COLO668 (cell line): Measurements from ENCODE around the gene GABRP.

Experiments used
- DNase-seq: peaks from one replicate; lab custom pipeline; 2025; ENCODE audit not compliant: unreplicated experiment; lab: John Stamatoyannopoulos, UW

Gene GABRP, protein sequence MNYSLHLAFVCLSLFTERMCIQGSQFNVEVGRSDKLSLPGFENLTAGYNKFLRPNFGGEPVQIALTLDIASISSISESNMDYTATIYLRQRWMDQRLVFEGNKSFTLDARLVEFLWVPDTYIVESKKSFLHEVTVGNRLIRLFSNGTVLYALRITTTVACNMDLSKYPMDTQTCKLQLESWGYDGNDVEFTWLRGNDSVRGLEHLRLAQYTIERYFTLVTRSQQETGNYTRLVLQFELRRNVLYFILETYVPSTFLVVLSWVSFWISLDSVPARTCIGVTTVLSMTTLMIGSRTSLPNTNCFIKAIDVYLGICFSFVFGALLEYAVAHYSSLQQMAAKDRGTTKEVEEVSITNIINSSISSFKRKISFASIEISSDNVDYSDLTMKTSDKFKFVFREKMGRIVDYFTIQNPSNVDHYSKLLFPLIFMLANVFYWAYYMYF

GRCh38 chr5:170783498-170784247 lies at the start of gene GABRP:
GABRP (plus strand) TSS chr5:170783725; CDS start chr5:170788616, 4,891 bp downstream.
- DNase-seq: no peak

DNA sequence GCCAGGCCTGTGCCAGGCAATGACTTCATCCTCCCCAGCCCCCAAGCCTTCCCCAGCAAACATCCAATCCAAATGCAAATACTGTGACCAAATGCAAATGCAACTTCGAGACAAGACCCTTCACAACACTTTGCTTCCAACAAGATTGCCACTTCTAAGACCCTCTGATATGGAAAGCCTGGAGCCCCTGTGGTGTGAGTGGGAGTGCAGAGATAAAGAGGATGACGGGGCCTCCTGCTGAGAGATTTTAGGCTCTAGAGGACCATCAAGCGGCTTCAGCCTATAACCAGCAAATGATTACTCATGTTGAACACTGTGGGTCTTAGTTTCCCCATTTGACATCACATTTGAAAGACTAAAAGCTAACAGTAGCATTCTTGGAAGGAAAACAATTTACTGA lies 46.6 kb upstream of the GABRP start:
- DNase-seq: no peak

DNA sequence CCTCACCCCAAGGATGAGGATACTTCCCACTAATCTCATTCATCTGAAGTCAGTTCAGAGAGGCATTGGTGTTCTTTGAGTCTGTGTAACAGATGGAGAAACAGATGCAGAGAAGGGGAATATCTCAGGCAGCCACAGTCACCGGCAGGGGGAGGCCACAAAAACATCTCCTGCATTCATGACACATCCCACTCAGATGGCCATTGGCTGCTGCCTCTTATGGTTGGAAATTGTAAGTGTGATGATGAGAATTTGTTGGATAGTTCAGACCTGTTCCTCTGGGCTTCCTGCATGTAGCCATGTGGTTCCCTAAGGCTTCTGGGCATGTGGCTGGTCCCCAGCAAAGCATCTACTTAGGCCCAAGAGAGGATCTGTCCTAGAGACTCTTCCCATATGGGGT lies 45.9 kb upstream of the GABRP start:
- DNase-seq: no peak

- DNase-seq: no peak
Measured at GRCh38 chr5:170738840-170739239, 44.7 kb upstream of the GABRP start.

DNA sequence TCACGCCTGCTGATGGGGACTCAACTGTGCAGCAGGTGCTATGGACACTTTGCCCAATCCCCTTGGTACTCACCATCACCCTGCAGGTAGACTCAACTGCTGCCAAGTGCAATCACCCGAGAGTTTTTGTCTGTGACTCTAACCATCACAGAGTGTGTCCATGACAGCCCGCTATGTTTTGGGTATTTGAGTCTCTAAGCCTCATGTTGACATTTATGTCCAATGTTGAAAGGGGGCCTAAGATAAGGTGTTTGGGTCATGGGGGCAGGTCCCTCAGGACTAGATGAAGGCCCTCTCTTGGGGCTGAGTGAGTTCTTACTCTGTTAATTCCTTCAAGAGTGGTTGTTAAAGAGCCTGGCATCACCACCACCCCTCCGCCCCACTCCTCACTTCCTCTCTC lies 44.1 kb upstream of the GABRP start:
- no peak for DNase-seq

DNA sequence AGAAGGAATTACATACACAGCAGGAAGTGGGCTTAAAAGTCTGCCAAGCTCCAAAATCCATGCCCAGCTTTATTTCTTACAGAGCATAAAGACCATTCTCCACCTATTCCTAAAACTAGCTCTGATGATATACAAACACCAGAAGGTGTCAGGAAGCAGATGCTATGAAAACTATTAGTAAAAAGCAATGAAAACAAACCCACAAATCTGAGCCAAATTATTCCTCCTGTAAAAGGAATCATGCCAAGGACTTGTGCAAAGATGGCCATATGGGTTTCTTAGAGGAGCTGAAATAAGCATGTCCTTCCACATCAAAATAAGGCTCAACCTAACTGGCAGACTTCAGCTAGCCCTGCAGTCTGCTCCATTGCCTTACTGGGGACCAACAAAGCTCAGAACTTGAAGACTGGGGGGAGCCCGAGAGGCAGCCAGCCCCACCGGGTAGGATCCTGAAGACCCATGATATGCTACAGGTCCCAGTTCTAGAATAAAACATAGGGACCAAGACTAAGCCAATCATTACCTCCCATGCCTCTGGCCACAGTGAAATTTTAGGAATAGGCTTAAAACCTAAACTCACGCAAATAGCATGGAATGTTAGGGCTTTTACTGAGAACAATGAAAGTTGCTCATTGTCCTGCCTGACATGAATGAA lies 42.8 kb upstream of the GABRP start:
- DNase-seq: no peak

- no peak for DNase-seq
Measured at GRCh38 chr5:170741801-170742200, 41.7 kb upstream of the GABRP start.

DNA sequence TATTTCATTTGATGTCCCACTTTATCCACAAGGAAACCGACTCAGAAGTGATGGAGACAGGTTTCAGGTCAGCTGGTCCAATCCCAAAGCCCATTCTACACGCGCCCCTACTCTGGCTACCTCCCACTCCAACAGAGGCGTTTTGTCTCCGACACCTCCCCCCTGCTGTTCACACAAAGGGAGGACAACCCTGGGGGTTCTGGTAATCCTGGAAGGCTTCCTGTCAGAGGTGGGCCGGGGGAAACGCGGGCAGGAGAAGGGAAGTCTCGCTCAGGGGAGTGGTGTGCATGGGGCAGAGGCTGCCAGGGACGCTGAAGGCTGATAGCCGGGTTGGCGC lies 39.7 kb upstream of the GABRP start:
- DNase-seq: no peak

- peak; percentile 30 for DNase-seq
Measured at GRCh38 chr5:170745481-170746071, 37.9 kb upstream of the GABRP start.

GRCh38 chr5:170746075-170746960 lies 37.2 kb upstream of the GABRP start:
- DNase-seq: no peak

DNA sequence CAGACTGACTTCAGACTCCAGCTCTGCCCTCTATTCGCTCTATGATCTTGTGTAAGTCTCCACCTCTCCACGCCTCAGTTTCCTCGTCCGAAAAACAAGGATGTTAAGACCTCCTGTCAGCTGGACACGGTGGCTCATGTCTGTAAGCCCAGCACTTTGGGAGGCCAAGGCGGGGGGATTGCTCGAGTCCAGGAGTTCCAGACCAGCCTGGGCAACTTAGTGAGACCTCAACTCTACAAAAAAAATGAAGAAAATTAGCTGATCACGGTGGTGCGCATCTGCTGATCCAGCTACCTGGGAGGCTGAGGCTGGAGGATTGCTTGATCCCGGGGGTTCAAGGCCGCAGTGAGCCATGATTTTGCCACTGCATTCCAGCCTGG lies 36.6 kb upstream of the GABRP start:
- no peak for DNase-seq

DNA sequence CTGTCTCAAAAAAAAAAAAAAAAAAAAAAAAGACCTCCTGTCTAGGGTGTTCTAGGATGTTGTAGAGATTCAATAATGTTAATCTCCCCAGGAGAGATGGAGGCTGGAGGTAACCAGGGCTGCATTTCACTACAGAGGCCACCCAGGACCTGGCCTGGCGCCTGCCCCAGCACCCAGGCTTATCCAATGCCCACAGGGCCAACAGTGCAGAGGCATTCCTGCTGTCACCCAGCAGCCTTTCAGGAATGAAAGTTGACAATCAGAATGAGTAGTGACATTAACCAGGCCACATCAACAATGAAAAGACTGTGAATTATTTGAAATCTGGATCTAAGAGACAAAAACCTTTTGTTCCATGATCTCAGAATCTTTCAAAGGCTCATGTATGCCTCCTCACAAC lies 36.2 kb upstream of the GABRP start:
- no peak for DNase-seq

GRCh38 chr5:170747851-170748250 lies 35.7 kb upstream of the GABRP start:
- peak; percentile 1 for DNase-seq

DNA sequence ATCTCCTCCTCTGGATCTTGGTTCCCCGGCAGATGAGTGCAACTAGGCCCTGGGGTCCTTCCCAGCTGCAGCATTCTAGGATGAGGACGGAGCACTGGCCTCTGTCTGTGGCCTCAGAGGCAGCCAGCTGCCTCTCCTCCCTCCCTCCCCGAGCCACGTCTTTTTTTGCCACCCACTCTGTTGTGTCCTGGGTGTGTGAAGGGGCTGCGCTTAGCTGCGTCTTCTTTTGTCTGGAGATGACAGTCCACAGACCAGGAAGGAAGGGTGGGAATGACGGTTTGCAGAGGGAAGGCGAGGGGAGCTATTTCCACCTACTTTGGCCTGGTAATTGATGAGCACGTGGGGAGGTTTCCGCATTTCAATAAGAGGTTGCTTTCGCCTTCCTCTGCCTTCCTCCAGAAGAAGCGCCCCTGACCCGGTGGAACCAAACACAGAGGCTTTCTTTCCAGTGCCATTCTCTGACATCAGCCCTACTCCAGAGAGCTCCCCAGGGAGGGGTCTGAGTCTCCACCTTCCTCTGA lies 34.5 kb upstream of the GABRP start:
- no peak for DNase-seq

DNA sequence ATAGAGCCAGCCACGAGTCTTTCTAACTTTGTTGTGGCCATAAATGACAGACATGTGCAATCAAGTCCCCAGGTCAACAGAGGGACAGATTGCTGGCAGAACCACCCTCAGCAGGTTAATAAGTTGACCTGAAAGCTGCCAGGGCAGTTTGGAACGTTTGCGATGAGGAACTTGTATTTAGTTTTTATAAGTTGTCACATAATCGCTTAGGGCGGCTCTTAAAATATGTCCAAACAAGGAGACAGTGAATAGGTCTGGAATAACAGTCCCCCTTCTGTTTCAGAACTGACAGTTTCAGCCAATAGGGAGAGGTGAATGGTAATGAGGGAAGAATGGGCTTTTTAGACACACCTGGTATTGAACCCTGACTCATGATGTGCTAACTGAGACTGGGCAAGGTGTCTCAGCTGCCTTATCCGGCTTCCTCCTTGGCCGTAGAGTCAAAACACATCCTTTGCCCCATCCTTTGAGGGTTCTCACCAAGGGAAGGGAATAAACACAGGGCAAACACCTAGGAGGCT lies 33.6 kb upstream of the GABRP start:
- DNase-seq: no peak

DNA sequence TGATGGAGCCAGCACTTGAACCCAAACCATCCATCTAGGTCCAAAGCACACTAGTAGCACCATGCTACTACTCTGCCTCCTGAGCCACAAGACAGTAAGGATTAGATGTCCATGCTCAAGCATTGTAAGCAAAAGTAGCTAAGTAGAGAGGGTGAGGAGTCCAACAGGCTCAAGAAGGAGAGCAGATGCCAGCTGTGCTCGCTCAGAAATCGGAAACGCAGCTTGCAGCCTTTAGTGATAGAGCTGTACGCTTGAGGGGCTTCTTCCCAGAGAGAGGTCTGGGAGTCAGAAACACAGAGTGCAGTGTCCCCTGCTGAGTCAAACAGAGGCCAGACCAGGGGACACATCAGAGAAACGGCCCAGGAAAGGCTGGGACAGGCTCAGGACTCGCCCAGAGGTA lies 32.7 kb upstream of the GABRP start:
- no peak for DNase-seq

DNA sequence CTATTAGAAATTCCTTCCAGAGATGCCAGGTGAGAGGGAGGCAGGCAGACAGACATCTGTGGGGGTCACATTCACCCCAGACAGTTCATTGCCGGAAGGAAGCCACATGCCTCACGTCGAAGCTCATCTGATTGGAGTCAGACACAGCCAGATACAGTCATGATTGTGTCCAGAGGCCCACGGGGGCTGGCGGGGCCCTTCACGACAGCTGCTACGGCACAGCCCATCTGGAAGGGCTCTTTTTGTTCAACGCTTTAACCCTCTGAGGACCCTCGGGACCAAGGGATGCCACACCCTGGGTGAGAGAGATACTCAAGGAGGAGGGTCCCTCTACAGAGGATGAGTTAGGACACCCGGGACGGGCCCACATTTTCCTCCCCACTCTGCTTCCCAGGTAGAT lies 31.9 kb upstream of the GABRP start:
- no peak for DNase-seq

- DNase-seq: no peak
Measured at GRCh38 chr5:170752257-170753215, 31.0 kb upstream of the GABRP start.

DNA sequence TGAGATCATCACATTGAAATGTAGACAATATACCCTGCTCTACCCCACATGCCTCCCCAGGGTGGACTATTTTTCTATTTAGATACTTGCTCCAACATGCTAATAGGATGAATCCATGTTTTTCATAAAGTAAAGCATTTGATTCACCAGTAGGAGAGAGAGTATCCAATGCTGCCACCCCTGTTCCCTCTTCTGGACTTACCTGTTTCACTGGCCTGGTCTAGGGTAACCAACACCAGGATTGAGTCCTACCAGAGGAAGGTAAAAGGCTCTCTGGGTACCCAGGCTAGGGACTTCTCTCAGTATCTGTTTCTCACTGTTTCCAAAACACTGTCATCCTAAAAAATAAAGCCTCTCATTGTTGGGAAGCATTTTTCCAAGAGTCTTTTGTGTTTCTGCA lies 30.2 kb upstream of the GABRP start:
- DNase-seq: no peak
